Measurements from ENCODE around the gene ATXN7. TPM values are rescaled to one million over a fixed set of nuclear protein-coding genes. Genes with fewer than 3 reads are reported as not detected.

The ATXN7 gene
- total RNA-seq, 1 donor from 2014 or later, result 9.5 TPM

- H3K36me3 ChIP-seq (ENCODE audit: control insufficient read depth, insufficient read depth, low read length), result peaks cover 28% of the 10 kb centered on the region
Observed at GRCh38 chr3:64010199-64010598, 146.5 kb downstream of the ATXN7 start.

GRCh38 chr3:64011685-64012084 is 148.0 kb downstream of the ATXN7 start:
- no peak for TF ChIP-seq CTCF (IDR thresholded peaks at IDR 0.05; ENCODE audit: insufficient read depth, low read length, severe bottlenecking)
- no peak for FAIRE-seq
- Histone ChIP-seq H3K36me3 (ENCODE audit: control insufficient read depth, insufficient read depth, low read length) (peaks cover 25% of the 10 kb centered on the region), H3K27me3 (ENCODE audit: control insufficient read depth, insufficient read depth, low read length) (no peaks in the 10 kb centered on the region), H3K4me3 (ENCODE audit: low read depth, low read length) (no peak overlapping the region)
- DNase-seq (ENCODE audit: low read depth), result peak; percentile 72

More at GRCh38 chr3:64010199-64010598, 146.5 kb downstream of the ATXN7 start:
- Histone ChIP-seq H3K27me3 (ENCODE audit: control insufficient read depth, insufficient read depth, low read length) (no peaks in the 10 kb centered on the region), H3K4me3 (ENCODE audit: low read depth, low read length) (no peak overlapping the region)
- DNase-seq (ENCODE audit: low read depth) (no peak), FAIRE-seq (no peak)
- TF ChIP-seq CTCF (IDR thresholded peaks at IDR 0.05; ENCODE audit: insufficient read depth, low read length, severe bottlenecking), result no peak

- Histone ChIP-seq H3K4me3 (ENCODE audit: low read depth, low read length) (no peak overlapping the region), H3K27me3 (ENCODE audit: control insufficient read depth, insufficient read depth, low read length) (no peaks in the 10 kb centered on the region), H3K36me3 (ENCODE audit: control insufficient read depth, insufficient read depth, low read length) (peaks cover 24% of the 10 kb centered on the region)
- DNase-seq (ENCODE audit: low read depth) (no peak), FAIRE-seq (no peak)
- no peak for TF ChIP-seq CTCF (IDR thresholded peaks at IDR 0.05; ENCODE audit: insufficient read depth, low read length, severe bottlenecking)
Observed at GRCh38 chr3:64016941-64017620, 153.4 kb downstream of the ATXN7 start.

- no peak for FAIRE-seq
- TF ChIP-seq CTCF (IDR thresholded peaks at IDR 0.05; ENCODE audit: insufficient read depth, low read length, severe bottlenecking), result no peak
Observed at GRCh38 chr3:64019271-64019670, 155.6 kb downstream of the ATXN7 start.

GRCh38 chr3:64019879-64020278 is 156.2 kb downstream of the ATXN7 start:
- Histone ChIP-seq H3K36me3 (ENCODE audit: control insufficient read depth, insufficient read depth, low read length) (peaks cover 6% of the 10 kb centered on the region), H3K4me3 (ENCODE audit: low read depth, low read length) (no peak overlapping the region), H3K27me3 (ENCODE audit: control insufficient read depth, insufficient read depth, low read length) (no peaks in the 10 kb centered on the region)
- no peak for TF ChIP-seq CTCF (IDR thresholded peaks at IDR 0.05; ENCODE audit: insufficient read depth, low read length, severe bottlenecking)
- FAIRE-seq, result no peak
- no peak for DNase-seq (ENCODE audit: low read depth)

More at GRCh38 chr3:64019271-64019670, 155.6 kb downstream of the ATXN7 start:
- no peaks in the 10 kb centered on the region for H3K27me3 ChIP-seq (ENCODE audit: control insufficient read depth, insufficient read depth, low read length)
- no peak for DNase-seq (ENCODE audit: low read depth)
- no peak overlapping the region for H3K4me3 ChIP-seq (ENCODE audit: low read depth, low read length)
- peaks cover 13% of the 10 kb centered on the region for H3K36me3 ChIP-seq (ENCODE audit: control insufficient read depth, insufficient read depth, low read length)

GRCh38 chr3:64021922-64022321 is 158.3 kb downstream of the ATXN7 start:
- no peak for DNase-seq (ENCODE audit: low read depth)
- FAIRE-seq, result no peak
- TF ChIP-seq CTCF (IDR thresholded peaks at IDR 0.05; ENCODE audit: insufficient read depth, low read length, severe bottlenecking), result no peak
- no peaks in the 10 kb centered on the region for H3K27me3 ChIP-seq (ENCODE audit: control insufficient read depth, insufficient read depth, low read length)
- H3K4me3 ChIP-seq (ENCODE audit: low read depth, low read length), result no peak overlapping the region
- peaks cover 6% of the 10 kb centered on the region for H3K36me3 ChIP-seq (ENCODE audit: control insufficient read depth, insufficient read depth, low read length)
